ENCODE results near the gene PDZD4. TPM values are rescaled to one million over a fixed set of nuclear protein-coding genes. Genes with fewer than 3 reads are reported as not detected.

Gene PDZD4
- total RNA-seq, 4 donors from 2014 or later: 1.9 to 2.6 (median 2.2) TPM

DNA sequence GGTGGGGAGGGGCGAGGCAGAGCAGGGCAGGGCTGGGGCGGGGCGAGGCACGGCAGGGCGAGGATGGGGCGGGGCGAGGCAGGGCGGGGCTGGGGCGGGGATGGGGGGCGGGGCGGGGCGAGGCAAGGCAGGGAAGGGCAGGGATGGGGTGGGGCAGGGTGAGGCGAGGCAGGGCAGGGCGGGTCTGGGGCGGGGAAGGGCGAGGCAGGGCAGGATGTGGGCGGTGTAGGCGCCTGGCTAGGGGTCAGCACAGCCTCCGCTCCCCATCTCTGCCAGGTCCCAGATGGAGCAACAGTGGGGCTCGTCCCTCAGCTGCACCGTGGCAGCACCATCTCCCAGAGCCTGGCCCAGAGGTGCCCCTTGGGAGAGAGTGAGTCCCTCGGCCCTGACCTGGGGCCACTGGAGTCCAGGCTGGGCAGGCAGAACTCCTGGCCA, 53.7 kb downstream of the PDZD4 start:
- ATAC-seq (ENCODE audit: low FRiP score) (no peak), DNase-seq (ENCODE audit: low spot score) (no peak)
- TF ChIP-seq, protein P1, sequence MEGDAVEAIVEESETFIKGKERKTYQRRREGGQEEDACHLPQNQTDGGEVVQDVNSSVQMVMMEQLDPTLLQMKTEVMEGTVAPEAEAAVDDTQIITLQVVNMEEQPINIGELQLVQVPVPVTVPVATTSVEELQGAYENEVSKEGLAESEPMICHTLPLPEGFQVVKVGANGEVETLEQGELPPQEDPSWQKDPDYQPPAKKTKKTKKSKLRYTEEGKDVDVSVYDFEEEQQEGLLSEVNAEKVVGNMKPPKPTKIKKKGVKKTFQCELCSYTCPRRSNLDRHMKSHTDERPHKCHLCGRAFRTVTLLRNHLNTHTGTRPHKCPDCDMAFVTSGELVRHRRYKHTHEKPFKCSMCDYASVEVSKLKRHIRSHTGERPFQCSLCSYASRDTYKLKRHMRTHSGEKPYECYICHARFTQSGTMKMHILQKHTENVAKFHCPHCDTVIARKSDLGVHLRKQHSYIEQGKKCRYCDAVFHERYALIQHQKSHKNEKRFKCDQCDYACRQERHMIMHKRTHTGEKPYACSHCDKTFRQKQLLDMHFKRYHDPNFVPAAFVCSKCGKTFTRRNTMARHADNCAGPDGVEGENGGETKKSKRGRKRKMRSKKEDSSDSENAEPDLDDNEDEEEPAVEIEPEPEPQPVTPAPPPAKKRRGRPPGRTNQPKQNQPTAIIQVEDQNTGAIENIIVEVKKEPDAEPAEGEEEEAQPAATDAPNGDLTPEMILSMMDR (IDR thresholded peaks at IDR 0.05): no peak

DNA sequence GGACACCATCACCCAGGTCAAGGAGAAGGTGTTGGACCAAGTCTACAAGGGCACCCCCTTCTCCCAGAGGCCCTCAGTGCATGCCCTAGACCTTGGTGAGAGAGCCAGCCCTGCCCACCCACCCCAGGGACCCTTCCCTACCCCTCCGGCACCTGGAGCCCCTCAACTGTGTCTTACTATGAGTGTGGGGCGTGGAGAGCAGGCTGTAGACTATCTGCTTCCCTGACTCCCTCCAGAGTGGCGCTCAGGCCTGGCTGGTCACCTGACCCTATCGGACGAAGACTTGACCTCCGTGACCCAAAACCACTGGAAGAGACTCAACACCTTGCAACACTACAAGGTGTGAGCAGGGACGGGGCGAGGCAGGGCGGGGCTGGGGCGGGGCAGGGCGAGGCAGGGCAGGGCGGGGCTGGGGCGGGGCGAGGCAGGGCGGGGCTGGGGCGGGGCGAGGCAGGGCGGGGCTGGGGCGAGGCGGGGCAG, 54.2 kb downstream of the PDZD4 start:
- TF ChIP-seq, protein P1 (IDR thresholded peaks at IDR 0.05): no peak
- ATAC-seq (ENCODE audit: low FRiP score) (no peak), DNase-seq (ENCODE audit: low spot score) (no peak)

DNA sequence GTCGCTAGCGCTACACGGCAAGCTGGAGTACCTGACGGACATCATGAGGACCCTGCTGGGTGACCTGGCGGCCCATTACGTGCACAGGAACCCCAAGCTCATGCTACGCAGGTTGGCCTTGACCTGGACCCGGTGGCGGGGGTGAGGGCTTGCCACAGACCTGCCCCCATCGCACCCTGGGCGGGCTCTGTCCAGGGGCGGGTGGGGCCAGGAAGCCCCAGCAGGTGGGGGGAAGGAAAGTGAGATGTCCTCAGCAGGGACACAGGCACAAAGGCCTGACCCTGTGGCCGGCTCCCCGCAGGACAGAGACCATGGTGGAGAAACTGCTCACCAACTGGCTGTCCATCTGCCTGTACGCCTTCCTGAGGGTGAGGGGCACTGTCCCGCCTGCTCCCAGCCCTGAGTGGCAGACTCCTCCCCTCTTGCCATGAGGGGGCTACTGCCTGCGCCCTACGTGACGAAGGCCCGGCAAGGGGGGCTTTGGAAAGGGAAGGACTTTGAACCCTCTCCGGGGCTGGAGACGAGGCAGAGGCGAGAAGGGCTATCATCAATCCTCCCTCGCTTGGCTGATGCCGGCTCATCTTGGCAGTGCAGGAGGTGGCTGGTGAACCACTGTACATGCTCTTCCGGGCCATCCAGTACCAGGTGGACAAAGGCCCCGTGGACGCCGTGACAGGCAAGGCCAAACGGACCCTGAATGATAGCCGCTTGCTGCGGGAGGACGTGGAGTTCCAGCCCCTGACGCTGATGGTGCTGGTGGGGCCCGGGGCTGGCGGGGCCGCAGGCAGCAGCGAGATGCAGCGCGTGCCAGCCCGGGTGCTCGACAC, 54.8 kb downstream of the PDZD4 start:
- DNase-seq (ENCODE audit: low spot score): no peak
- TF ChIP-seq, protein P1 (IDR thresholded peaks at IDR 0.05): no peak
- no peak for ATAC-seq (ENCODE audit: low FRiP score)

- ATAC-seq (ENCODE audit: low FRiP score) (no peak), DNase-seq (ENCODE audit: low spot score) (no peak)
- TF ChIP-seq, protein P1 (IDR thresholded peaks at IDR 0.05): no peak
These were observed 55.6 kb downstream of the PDZD4 start for GRCh38 chrX:153774576-153775292.

- TF ChIP-seq, protein P1 (IDR thresholded peaks at IDR 0.05): no peak
- DNase-seq (ENCODE audit: low spot score): no peak
These were observed 56.4 kb downstream of the PDZD4 start for GRCh38 chrX:153773741-153774575.

GRCh38 chrX:153773218-153773611, 57.1 kb downstream of the PDZD4 start:
- ATAC-seq (ENCODE audit: low FRiP score) (no peak), DNase-seq (ENCODE audit: low spot score) (no peak)
- TF ChIP-seq, protein P1 (IDR thresholded peaks at IDR 0.05): no peak

More at GRCh38 chrX:153773741-153774575, 56.4 kb downstream of the PDZD4 start:
- ATAC-seq (ENCODE audit: low FRiP score): no peak
